Fibroblast of mammary gland (primary cell): ENCODE results near the gene SLF1.

Experiments used
- DNase-seq: peaks from one replicate; pipeline ENCODE4 v3.0.0-alpha.2; 2010; ENCODE audit warnings: low read depth
- H3K4me3 ChIP-seq: 2 replicates; pipeline ENCODE4 v1.5.1; 2011; ENCODE audit warnings: low read depth, mild to moderate bottlenecking, low read length, moderate library complexity; ENCODE audit not compliant: control insufficient read depth
- TF ChIP-seq, protein P1 (sequence below): conservative IDR thresholded peaks from 2 replicates; pipeline ENCODE4 v1.5.1; 2011; ENCODE audit warnings: low read depth, low read length, inconsistent platforms; ENCODE audit not compliant: control insufficient read depth, insufficient read depth

Gene SLF1

DNA sequence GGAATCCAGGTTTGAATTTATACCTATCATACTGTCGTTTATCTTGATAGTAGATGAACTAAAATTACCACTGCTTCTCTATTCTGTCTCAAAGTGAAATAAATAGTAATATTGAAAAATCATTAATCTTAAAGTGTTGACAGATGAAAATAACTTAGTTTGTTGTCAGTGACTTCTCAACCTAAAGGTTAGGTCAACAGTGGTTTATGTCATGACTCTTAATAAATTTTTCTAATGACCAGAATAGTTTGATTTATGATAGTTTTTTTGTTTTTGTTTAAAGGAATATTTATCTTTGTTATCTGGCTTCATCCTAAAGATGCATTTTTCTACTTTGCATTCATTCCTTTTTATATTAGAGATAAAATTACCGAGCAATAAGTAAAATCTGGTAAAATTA is 81.1 kb downstream of the SLF1 start:
- no peak overlapping the region for H3K4me3 ChIP-seq
- DNase-seq = no peak
- TF ChIP-seq, protein P1, sequence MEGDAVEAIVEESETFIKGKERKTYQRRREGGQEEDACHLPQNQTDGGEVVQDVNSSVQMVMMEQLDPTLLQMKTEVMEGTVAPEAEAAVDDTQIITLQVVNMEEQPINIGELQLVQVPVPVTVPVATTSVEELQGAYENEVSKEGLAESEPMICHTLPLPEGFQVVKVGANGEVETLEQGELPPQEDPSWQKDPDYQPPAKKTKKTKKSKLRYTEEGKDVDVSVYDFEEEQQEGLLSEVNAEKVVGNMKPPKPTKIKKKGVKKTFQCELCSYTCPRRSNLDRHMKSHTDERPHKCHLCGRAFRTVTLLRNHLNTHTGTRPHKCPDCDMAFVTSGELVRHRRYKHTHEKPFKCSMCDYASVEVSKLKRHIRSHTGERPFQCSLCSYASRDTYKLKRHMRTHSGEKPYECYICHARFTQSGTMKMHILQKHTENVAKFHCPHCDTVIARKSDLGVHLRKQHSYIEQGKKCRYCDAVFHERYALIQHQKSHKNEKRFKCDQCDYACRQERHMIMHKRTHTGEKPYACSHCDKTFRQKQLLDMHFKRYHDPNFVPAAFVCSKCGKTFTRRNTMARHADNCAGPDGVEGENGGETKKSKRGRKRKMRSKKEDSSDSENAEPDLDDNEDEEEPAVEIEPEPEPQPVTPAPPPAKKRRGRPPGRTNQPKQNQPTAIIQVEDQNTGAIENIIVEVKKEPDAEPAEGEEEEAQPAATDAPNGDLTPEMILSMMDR = no peak

- TF ChIP-seq, protein P1 = no peak
- H3K4me3 ChIP-seq = no peak overlapping the region
- DNase-seq = peak; percentile 4
These were observed 82.1 kb downstream of the SLF1 start for GRCh38 chr5:94700592-94700991.

DNA sequence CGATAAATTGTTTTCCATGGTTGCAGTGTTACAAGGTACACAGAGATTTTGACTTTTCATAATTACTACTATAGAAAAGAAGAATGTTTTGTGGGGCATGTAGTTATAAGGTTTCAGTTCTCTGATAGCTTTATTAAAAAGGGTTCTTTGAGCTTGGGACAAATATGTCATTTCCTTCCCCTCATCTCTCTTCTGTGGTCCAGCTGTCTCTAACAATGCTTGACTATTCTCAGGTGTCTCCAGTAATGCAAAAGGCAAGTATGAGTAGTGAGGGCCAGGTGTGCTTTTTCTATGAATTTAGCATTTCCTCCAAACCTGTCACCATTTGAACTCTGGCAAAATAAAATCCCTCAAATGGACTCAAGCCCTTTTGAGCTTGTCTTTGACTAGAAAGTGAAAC is 84.3 kb downstream of the SLF1 start:
- DNase-seq = no peak
- TF ChIP-seq, protein P1 = no peak

DNA sequence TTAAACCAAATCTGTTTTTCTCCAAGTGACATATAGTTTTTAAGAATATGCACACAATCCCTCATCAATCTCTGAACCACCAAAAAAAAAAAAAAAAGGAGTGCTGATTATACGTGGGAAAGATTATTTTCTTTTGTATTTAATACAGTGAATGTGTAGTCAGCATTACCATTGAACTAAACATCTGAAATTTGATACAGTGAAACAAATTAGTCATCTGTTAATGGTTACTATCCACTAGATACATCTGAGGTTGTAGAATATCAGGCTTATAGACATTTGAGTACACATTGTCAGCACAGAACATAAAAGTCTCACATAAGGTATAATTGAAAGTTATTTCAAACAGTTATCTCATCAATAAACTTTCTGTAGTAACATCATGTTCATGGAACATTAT is 87.0 kb downstream of the SLF1 start:
- H3K4me3 ChIP-seq = no peak overlapping the region
- TF ChIP-seq, protein P1 = no peak
- DNase-seq = peak; percentile 36

More for the DNA sequence above, 84.3 kb downstream of the SLF1 start:
- H3K4me3 ChIP-seq = no peak overlapping the region

- TF ChIP-seq, protein P1 = no peak
- no peak for DNase-seq
- H3K4me3 ChIP-seq = no peak overlapping the region
These were observed 88.9 kb downstream of the SLF1 start for GRCh38 chr5:94707359-94707758.

GRCh38 chr5:94709277-94709676 is 90.8 kb downstream of the SLF1 start:
- DNase-seq = no peak
- no peak overlapping the region for H3K4me3 ChIP-seq
- TF ChIP-seq, protein P1 = no peak

GRCh38 chr5:94711785-94712184 is 93.3 kb downstream of the SLF1 start:
- TF ChIP-seq, protein P1 = no peak
- no peak overlapping the region for H3K4me3 ChIP-seq
- DNase-seq = no peak
